ENCODE results near the gene ARHGAP15. TPM values are rescaled to one million over a fixed set of nuclear protein-coding genes. Genes with fewer than 3 reads are reported as not detected.

Gene ARHGAP15
- total and polyA plus RNA-seq, 10 donors, result 55.8 to 219 (median 130) TPM

DNA sequence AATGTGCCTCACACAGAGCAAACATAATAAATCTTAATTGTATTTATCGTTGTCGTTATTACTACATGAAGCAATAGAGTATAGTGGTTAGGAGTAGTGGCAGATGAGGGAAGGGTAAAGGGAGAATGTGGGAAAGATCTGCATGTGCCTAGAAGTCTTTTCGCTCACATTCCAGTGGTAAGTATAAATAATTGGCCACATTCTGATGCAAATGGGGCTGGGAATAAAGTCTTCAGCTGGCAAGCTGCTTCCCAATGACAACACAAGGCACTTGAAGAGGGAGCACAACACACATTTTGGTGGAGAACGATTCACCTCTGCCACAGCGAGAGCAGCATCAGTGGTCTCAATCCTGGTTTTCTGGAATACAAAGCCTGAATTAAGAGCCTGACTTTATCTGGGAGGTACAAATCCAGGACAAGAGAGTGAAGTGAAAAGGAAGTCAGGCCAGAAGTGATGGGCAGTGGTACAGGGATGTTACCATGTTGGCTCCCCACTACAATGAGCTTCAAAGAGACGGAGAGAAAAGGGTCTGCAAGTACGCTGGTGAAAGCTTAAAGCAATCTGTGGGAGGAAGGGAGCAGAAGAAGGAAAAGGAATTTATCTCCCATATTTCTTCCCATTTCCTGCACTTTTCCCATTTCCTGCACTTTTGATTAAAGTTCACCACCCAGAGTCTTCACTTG, 112.3 kb downstream of the ARHGAP15 start:
- no peaks in the 10 kb centered on the region for H3K27me3 ChIP-seq (replicated peaks in 1 of 7)
- peaks cover 0 to 26% (median 7%) of the 10 kb centered on the region in 6 donors for H3K4me1 ChIP-seq
- TF ChIP-seq POLR2AphosphoS5 (IDR thresholded peaks at IDR 0.05) (no peak), POLR2A (IDR thresholded peaks at IDR 0.05) (no peak)
- TF ChIP-seq, protein P1, sequence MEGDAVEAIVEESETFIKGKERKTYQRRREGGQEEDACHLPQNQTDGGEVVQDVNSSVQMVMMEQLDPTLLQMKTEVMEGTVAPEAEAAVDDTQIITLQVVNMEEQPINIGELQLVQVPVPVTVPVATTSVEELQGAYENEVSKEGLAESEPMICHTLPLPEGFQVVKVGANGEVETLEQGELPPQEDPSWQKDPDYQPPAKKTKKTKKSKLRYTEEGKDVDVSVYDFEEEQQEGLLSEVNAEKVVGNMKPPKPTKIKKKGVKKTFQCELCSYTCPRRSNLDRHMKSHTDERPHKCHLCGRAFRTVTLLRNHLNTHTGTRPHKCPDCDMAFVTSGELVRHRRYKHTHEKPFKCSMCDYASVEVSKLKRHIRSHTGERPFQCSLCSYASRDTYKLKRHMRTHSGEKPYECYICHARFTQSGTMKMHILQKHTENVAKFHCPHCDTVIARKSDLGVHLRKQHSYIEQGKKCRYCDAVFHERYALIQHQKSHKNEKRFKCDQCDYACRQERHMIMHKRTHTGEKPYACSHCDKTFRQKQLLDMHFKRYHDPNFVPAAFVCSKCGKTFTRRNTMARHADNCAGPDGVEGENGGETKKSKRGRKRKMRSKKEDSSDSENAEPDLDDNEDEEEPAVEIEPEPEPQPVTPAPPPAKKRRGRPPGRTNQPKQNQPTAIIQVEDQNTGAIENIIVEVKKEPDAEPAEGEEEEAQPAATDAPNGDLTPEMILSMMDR (IDR thresholded peaks at IDR 0.05 in 8 of 11, conservative IDR thresholded peaks at IDR 0.05 in 3 of 11), result no peak
- no peak overlapping the region for H3K27ac ChIP-seq
- 80 to 94% (median 91%) methylated on average over 7 of the region's 7 CpGs for WGBS, 5 donors
- no peak for DNase-seq
- H3K9me3 ChIP-seq, result no peaks in the 10 kb centered on the region
- intact Hi-C loops (cut with DNase I; ENCODE audit: low total_unique reads), result no loop called here
- no peak overlapping the region for H3K4me3 ChIP-seq
- H3K36me3 ChIP-seq, result peaks cover 0 to 35% (median 0%) of the 10 kb centered on the region in 6 donors

DNA sequence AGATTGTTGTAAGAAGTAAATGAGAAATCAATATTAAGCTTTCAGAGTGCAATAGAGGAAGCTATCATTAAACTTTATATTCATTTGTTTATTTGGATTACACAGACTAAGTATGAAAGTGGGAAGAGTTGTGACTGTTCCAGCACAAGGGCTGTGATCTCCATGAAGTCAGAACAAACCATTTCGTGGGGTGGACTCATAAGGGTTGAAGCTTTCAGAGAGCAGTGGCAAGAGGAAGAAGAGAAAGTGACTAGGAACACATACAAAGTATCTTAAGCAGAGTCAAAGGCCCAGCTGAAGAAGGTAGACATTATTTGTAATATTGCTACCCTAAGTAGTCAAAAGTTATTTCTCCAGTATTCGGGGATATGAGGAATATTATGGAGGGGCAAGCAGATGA, 117.0 kb downstream of the ARHGAP15 start:
- TF ChIP-seq POLR2A (IDR thresholded peaks at IDR 0.05) (no peak), POLR2AphosphoS5 (IDR thresholded peaks at IDR 0.05) (no peak)
- TF ChIP-seq, protein P1 (IDR thresholded peaks at IDR 0.05 in 8 of 11, conservative IDR thresholded peaks at IDR 0.05 in 3 of 11), result no peak
- Histone ChIP-seq H3K4me1 (peaks cover 0 to 56% (median 17%) of the 10 kb centered on the region in 6 donors), H3K9me3 (no peaks in the 10 kb centered on the region), H3K36me3 (peaks cover 0 to 33% (median 0%) of the 10 kb centered on the region in 6 donors), H3K4me3 (no peak overlapping the region), H3K27ac (peak overlapping the region in 4 of 8 donors; percentile 12 to 60 (median 47)), H3K27me3 (replicated peaks in 1 of 7) (no peaks in the 10 kb centered on the region)
- DNase-seq, result no peak
- 71 to 78% (median 77%) methylated on average over 2 of the region's 2 CpGs for WGBS, 5 donors
- intact Hi-C loops (cut with DNase I; ENCODE audit: low total_unique reads), result no loop called here

DNA sequence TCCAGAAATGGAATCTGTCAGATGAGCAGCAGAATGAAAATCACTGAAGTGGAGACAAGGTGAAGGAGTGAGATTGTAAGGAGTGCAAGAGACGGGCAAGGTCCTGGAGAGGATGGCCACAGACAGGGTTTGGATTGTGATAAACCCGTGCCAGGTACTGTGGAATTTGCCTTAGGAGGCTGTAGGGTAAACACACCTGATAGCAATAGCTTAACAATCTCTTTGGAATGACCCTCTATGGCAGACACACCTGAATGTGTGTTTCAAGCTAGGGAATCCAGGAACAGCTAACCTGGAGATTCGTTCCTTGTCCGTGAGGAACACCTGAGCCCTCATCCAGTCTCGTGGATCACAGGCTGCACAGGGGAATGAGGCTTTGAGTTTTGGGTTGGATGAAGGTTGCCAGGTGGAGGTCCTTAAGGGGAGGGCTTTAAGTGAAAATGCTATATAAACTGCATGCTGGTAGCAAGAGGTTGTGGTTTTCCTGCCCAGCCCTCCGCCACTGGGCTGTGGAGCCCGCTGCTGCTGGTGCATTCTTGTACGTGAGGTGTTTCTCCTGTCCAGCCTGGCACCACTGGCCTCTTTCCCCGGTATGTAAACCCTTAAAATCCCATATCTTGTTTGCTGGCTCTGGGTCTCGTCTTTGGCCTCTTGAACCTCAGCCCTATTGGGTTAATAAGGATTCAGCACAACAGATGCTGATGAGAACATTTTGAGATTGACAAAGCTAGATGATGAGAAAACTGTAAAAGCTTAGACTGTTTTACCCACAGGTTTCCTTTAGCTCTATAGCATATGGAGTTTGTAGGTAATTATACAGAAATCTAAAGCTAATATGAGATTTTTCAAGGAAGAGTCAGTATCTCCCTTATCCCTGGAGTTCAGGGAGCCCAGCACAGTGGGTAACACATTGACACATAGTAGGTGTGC, 117.9 kb downstream of the ARHGAP15 start:
- H3K4me1 ChIP-seq, result peaks cover 0 to 65% (median 25%) of the 10 kb centered on the region in 6 donors
- no peaks in the 10 kb centered on the region for H3K9me3 ChIP-seq
- peak overlapping the region in 4 of 8 donors; percentile 29 to 60 (median 48) for H3K27ac ChIP-seq
- WGBS, 5 donors, result 63 to 78% (median 72%) methylated on average over 10 of the region's 10 CpGs
- no peaks in the 10 kb centered on the region for H3K27me3 ChIP-seq (replicated peaks in 1 of 7)
- DNase-seq, result peak; percentile 81
- TF ChIP-seq, protein P1 (IDR thresholded peaks at IDR 0.05 in 8 of 11, conservative IDR thresholded peaks at IDR 0.05 in 3 of 11), result no peak
- TF ChIP-seq POLR2AphosphoS5 (IDR thresholded peaks at IDR 0.05), result peak in 1 of 3 donors; percentile 40
- peaks cover 0 to 29% (median 0%) of the 10 kb centered on the region in 6 donors for H3K36me3 ChIP-seq
- intact Hi-C loops (cut with DNase I; ENCODE audit: low total_unique reads), result no loop called here
- peak overlapping the region in 1 of 8 donors; percentile 4 for H3K4me3 ChIP-seq

All from spleen (tissue), 11 donors.